ENCODE data around the gene TOR1AIP1.

The TOR1AIP1 gene

DNA sequence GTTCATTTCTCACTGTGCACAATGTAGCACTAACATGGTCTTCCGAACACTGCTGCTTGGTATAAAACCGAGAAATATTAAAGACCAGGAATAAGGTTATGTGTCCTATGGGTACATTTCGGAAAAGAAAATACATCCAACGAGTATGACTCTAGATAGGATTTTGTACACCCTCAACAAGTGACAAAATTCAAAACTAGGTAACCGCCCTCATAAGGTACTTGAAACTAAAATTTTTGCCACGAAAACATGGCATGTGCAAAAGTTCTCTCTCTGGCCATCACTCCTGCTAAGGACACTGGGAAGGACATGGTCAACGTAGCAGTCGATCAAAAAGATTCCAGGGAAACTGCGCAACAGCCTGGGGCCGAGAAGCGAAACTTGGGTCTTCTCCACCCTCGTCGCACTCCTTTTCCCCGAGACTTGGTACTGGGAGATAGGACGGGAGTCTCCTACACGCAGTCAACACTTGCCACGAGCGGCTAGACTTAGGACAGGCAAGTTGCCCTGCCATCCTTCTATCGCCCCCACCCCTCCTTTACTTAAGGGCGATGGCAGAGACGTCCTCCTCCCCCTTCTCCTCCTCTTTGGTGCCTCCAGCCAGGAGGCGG lies 338 bp upstream of the TOR1AIP1 start:
- no peak for DNase-seq

DNA sequence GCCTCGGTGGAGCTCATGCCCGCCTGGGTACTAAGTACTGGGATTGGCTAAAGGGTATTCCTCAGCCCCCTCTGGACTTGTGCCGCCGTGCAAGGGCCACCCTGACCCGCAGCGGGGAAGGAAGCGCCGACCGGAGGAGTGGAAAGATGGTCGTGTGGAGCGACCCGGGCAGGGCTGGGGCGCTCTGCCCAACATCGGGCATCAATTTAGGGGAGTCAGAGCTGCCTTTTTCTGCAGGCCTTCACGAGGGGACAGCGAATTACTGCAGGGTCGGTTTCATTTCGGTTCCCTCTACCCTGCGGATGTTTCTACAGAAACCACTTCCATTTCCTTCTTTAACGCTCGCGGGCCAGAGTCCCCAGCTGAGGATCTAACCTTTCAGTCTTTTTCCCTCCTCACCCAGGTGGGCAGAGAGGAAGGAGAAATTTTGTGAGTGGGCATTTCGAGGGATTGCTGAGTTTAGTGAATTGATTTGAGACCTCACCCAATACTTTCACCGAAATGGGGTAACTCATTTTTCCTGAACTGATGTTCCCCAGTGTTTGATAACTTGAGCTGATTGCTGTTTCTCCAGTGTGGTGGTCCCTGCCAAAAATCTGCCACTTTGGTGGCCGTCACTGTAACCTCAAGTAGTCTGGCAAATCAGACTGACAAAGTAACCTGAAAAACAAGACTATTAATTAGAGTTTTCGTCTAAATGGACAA lies 1.1 kb downstream of the TOR1AIP1 start:
- no peak for DNase-seq

DNA sequence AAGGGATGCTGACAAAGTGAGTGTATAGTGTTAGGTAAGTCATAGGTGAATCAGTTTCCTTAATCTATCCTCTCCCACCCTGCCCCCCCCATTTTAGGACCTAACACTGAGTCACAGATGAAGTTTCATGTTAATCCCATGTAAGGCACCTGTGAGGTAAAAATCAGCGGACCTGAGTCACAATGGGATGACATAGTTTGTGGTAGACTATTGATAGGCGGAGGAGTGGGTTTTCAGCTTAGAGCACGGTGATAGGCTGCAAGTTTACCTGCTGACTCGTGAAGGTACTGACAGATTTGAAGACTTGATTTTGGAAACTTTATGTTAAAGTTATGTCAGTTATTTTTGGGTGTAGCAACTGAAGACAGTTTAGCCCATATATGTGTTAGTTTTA lies 1.7 kb downstream of the TOR1AIP1 start:
- no peak for DNase-seq

DNA sequence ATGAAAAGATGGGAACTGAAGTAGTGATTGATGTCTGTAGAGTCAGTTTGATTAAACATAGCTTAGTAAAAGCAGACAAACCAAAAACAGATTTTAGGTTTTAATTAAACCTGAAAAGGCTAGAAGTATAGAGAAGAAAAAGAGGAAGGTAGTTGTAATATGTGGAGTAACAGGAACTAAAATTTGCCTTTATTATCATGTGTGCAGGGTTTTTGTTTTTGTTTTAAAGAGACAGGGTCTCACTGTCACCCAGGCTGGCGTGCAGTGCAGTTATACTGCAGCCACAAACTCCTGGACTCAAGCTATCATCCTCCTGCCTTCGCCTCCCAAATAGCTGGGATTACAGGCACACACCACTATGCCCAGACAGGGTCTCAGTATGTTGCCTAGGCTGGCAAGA lies 6.0 kb downstream of the TOR1AIP1 start:
- DNase-seq = no peak

DNA sequence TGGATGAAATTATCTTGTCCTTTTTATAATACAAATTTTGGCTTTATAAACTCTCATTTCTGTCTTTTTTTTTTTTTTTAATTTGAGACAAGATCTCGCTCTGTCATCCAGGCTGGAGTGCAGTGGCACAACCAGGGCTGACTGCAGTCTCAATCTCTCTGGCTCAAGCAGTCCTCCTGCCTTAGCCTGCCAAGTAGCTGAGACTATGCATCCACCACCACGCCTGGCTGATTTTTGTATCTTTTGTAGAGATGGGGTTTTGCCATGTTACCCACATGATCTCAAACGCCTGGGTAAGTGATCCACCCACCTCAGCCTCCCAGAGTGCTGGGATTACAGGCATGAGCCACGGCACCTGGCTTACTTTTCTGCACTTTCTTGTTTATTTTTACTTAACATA lies 7.5 kb downstream of the TOR1AIP1 start:
- no peak for DNase-seq

GRCh38 chr1:179910934-179911333 lies 28.8 kb downstream of the TOR1AIP1 start:
- DNase-seq = no peak

- DNase-seq = no peak
Measured at GRCh38 chr1:179911812-179912211, 29.7 kb downstream of the TOR1AIP1 start.

- no peak for DNase-seq
Measured at GRCh38 chr1:179917601-179918429, 35.7 kb downstream of the TOR1AIP1 start.

GRCh38 chr1:179921472-179921871 lies 39.4 kb downstream of the TOR1AIP1 start:
- DNase-seq = no peak

DNA sequence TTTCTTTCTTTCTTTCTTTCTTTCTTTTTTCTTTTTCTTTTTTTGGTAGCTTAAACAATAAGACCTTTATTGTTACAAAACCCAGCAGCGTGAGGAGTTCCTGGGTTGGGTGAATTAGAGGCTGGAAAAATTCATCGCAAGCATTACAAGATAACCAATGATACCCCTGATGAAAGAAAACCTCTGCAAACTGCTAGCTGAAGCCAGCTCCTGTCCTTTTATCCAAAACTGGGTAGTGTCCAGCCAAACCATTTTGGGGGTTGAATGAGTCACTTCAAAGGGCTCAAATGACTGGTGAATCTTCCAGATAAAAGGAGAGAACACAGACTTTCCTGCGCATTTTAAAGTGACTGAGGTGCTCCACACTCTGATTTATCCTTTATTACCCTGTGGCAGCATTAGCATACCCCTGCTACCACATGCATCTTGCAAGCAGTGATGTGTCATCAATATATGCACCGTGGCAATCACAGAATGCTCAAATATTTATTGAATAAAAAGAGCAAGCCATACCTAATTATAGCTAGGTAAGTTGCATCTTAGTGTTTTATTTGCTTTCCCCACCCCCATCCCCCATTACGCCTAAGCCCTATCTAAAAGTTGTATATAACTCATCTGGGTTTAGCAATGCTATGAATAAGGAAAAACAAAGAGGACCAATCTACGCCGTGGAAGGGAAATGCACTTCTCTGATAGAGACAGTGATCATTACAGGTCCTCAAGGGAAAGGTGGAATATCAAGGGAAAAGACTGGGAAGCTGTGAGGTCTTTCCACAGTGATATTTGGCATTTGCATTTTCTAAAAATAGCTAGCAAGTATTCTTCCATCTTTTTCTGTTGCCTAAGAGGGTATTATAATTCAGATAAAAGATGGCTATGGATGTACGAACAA lies 40.1 kb downstream of the TOR1AIP1 start:
- no peak for DNase-seq

DNA sequence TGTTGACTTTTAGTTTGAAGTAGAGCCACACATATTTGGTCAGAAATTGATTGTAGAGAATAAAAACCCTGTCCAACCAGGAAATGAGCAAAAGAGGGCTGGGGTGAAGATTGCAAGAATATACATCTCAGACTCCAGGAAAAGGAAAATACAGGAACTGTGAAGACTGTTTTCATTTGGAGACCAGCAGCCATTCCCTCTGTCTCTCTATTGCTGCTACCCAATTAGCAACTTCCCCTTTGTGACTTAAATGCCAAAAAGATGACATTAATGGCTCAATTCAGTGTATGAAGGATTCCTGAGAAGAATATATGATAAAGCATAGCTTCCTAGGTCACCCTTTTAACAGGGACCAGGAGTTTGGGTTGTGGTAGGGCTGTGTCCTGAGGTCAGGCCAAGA lies 40.9 kb downstream of the TOR1AIP1 start:
- DNase-seq = no peak

- DNase-seq = no peak
Measured at GRCh38 chr1:179924268-179924667, 42.2 kb downstream of the TOR1AIP1 start.

DNA sequence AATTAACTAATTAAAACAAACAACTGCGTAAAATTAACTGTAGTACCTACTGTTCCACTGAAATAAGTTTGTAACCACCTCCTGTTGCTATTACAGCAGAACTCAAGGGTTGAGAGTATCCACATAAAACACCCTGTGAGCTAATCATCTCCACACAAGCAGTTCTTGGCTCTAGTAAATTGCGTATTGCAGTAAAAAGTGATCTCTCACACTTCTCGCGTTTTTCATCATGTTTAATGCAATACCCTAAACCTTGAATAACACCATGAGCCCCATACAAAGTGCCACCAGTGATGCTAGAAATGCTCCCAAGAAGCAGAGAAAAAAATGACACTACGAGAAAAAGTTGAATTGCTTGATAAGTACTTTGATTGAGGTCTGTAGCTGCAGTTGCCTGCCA lies 43.2 kb downstream of the TOR1AIP1 start:
- DNase-seq = no peak

DNA sequence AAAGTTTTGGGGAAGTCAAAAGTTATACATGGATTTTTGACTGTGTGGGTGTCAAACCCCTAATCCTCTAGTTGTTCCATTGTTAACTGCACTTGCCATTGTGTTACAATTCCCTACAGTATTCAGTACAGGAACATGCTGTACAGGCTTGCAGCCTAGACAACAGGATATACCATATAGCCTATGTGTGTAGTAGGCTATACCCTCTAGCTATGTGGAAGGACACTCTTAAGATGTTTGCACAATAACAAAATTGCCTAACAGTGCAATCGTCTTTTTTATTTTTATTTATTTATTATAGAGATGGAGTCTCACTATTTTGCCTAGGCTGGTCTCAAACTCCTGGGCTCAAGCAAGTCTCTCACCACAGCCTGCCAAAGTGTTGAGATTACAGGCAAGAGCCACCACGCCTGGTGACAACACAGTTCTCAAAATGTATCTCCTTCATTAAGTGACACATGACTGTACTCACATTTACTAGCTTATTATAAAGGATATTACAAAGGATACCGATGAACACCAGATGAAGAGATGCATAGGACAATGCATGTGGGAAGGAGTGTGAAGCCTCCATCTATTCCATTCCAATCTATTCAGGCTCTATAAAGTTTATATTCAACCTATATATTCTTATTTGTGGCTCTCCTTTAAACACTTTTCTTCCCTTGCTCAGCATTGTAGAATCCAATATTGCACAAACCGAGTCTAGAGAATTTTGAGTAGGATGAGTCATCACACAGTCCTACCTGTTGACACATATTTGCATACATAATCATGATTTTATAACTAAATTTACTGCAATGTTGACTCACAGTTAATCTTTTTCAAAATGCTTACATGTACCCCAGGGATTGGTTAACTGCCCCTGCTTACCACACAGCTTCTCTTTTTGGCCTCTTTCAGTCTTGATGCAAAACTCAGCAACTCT lies 44.1 kb downstream of the TOR1AIP1 start:
- no peak for DNase-seq

DNA sequence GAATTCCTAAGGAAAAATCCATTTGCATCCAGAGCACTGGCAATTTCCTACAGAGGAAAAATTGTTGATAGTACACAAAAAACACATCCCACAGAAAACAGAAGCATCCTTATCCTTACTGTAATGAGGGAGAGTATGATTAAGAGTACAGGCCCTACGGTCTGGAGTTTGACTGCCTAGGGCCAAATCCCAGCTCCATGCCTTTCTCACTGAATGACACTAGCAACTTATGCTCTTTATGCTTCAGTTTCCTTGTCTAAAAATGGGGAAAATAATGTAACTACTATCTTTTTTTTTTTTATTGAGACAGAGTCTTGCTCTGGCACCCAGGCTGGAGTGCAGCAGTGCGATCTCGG lies 44.7 kb downstream of the TOR1AIP1 start:
- no peak for DNase-seq

DNA sequence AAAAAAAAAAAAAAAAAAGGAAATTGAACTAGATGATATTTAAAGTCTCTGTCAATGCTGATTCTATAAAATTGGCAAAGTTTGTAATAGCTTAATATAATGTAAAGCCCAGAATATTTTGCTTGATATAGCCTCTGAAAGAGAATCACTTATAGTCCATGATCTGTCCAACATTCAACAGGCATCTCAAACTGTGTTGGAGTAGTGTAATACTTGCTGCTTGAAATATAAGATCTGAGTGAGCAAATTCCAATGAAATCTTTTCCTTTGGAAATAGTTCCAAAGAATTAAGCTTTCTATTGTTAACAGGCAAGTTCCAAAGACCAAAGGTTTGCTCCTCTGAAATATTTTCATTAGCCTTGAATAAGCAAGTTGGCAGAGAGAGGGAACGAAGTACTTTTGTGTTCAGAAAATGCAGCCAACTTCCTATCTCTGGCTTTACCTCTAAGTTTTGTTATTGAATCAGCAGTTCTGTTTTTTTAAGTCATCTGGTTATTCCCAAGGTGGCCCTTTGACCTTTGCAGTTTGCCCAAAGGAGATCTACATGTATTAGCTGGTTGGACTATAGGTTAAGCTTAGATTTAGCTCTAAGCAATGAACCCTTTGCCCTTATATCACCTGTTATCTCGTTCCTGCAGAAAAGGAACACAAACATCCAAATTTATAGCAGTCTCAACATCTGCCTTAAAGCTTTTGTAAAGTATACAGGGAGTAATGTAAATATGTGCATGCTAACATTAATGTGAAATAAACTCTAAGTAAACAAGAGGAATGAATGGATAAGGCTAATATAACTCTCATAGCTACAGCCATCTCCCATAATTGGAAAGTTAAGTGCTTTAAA lies 48.1 kb downstream of the TOR1AIP1 start:
- DNase-seq = no peak

DNA sequence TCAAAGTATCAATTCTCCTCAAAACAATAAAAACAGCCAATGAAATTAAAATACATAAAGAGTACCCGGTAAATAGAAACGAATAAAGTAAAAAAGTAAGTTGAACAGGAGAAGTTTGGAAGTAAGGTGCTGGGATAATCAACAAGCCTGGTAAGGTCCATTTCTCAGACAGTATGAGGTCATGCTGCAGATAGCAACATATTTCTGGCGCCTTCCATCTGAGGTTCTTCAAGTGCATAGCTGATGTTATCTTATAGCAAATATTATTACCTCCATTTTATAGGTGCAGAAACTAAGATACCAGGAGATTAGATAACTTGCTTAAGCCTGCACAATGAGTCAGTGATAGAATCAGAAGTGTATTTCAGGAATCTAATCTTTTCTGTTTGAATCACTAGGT lies 48.8 kb downstream of the TOR1AIP1 start:
- no peak for DNase-seq

DNA sequence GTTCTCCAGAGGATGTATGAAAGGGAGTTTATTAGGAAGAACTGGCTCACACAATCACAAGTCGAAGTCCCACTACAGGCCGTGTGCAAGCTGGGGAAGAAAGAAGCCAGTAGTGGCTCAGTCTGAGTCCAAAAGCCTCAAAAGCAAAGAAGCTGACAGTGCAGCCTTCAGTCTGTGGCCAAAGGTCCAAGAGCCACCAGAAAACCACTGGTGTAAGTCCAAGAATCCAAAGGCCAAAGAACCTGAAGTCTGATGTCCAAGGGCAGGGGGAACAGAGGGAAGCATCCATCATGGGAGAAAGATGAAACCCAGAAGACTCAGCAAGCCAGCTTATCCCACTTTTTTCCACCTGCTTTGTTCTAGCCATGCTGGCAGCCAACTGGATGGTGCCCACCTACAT lies 51.1 kb downstream of the TOR1AIP1 start:
- DNase-seq = no peak

- DNase-seq = no peak
Measured at GRCh38 chr1:179935909-179936496, 53.9 kb downstream of the TOR1AIP1 start.

DNA sequence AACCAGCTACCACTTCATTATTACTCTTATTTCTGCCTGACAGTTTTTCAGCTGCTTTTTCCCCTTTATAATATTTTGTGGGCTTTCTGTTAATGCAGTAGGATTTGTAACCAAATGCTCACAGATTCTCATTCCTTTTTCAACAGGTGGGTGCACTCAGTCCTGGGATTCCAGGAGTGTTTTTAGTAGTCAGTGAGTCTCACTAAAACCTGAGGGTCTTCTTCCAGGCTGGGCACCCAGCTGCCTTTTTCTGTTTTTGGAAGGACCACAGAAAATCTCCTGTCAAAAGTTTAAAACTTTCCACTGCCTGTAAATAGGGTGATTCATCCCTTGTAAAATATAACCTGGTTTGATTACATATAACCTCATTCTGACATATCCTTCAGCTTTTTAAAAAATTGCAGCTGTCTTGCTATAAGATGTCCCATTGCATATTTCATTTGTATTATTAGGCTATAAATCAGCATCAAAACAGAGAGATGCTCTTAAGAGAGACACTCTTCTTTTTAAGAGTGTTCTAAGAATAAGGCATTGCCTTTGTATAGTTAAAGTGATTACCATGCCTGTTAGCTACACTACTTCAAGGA lies 55.7 kb downstream of the TOR1AIP1 start:
- DNase-seq = no peak

Measured in right forelimb (tissue), 1 donor.